Skin of body (tissue), 2 donors: Measurements from ENCODE around the gene PDCD5. TPM values are rescaled to one million over a fixed set of nuclear protein-coding genes. Genes with fewer than 3 reads are reported as not detected.
A peak's percentile ranks its signal among the peaks of the same experiment; 100 is the strongest.
"Not testable (repeated sequence)": the region's sequence is repeated elsewhere in the genome, so short reads cannot be mapped to it uniquely, and the experiment has no call there.

Source experiments
- DNase-seq: peaks from one replicate; lab custom pipeline; 2025; lab: John Stamatoyannopoulos, UW
- total RNA-seq: library from RNA; depleted of rRNA; stranded (reverse); fragments of >200 nt; gene quantifications from one replicate; pipeline ENCODE4 v1.2.3, GENCODE V29; 2014

Gene PDCD5, protein sequence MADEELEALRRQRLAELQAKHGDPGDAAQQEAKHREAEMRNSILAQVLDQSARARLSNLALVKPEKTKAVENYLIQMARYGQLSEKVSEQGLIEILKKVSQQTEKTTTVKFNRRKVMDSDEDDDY
- total RNA-seq: 38.7 TPM

DNA sequence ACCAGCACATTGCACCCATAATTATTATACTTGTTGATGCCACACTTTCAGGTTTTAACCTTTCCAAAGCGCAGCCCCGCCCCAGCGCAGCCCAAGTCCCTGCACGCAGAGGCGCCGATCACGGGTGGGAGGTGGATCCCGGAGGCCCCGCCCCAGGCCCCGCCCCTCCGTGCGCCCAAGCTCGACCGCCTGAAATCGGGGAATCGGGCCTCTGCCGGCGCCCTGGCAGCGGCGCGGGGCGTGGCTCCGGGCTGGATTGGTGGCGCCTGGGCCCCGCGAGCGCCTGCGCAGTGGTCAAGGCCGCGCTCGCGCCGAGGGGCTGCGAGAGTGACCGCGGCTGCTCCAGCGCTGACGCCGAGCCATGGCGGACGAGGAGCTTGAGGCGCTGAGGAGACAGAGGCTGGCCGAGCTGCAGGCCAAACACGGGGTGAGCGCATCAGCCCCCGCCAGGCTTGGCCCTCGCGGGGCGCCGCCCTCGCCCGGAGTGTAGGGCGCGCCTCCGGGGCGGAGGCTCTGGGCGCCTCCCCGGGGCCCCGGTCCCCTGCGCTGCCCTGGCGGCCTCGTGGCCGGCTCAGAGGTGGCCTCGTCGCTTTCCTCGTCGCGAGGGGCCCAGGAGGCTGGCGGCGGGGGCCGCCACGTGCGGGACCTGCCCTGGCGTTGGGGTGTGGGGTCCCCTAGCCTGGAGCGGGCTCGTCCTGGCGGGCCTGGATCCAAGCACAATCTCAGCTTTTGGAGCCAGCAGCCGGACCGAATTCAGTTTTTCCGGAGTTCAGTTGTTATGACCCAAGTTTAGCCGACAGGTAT is at the start of gene PDCD5:
Gene PDCD5 (plus strand): TSS at position 290 of the 804 bp plus-strand sequence. CDS start 72 bp downstream, at position 362.
- peak; percentile 92 for DNase-seq

DNA sequence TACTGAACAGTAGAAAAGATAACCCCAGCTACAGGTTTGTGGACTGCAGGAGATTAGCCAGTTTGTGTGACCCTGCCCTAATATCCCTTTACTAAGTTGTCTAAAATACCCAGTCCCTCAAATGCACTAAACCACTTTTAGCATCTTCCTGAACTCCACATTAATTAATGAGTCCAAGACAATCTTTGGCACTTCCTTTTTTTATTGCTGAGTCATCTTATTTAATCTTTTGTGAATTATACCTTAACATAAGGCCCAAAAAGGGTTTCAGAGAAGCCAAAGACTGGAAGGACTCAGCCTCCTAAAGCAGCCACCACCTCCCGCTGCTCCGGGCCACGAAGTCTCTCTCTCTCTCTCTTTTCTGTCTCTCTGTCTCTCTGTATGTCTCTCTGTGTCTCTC is 48.8 kb upstream of the PDCD5 start:
- no peak for DNase-seq

DNA sequence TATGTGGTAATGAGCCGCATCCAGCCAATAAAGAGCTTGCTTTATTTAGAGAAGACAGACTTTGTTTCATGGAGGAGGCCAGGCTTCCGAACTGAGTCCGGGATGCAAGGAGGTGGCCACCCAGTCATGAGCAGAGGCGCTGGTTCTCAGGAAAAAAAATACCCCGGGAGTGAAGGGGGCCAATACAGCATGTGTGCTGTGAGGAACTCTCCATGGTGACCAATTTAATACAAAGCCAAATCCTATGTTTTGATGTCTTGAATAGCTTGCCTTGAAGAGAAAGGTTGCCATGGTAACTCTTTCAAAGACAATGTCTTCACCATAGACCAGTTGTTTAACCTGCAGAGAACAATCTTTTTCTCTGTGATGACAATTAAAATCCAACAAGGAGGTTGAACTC is 43.4 kb upstream of the PDCD5 start:
- DNase-seq: no peak

DNA sequence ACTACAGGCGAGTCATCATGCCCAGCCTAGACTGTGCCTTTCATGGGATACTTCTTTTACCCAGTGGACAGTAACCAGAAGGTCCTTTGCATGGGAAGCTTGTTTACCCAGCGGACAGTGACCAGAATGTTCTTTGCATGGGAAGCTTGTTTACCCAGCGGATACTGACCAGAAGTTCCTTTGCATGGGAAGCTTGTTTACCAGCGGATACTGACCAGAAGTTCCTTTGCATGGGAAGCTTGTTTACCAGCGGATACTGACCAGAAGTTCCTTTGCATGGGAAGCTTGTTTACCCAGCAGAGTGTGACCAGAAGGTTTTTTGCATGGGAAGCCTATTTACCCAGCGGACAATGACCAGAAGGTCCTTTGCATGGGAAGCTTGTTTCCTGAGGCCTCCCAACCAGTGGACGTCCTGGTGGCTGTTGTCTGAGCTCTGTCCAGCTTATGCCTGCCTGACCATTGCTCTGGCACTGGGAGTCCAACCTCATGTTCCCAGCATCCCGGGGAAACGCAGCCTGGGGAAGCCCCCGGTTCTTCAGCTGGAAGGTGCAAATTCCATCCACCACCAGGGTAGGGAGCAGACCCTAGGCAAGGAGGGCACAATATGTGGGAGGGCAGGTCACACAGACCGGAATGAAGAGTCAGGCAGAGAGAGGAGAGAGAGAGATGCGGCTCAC is 41.6 kb upstream of the PDCD5 start:
- DNase-seq: no peak

DNA sequence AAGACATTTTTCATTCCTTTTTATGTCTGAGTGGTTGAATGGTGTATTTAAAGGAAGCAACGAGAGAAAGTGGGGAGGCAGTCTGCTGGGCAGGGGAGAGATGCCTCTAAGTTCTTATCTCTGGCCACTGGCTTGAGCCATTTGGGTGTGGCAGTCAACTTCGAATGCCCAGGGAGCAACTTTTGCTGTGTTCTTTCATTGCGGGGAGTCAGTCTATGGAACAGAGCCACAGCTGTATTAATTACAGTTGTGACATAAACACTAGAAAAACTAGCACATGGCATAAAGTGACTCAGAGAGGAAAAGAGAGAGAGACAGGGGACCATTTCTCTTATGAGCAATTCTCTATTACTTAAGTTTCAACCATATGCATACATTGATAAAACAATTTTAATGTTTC is 40.4 kb upstream of the PDCD5 start:
- DNase-seq: no peak

DNA sequence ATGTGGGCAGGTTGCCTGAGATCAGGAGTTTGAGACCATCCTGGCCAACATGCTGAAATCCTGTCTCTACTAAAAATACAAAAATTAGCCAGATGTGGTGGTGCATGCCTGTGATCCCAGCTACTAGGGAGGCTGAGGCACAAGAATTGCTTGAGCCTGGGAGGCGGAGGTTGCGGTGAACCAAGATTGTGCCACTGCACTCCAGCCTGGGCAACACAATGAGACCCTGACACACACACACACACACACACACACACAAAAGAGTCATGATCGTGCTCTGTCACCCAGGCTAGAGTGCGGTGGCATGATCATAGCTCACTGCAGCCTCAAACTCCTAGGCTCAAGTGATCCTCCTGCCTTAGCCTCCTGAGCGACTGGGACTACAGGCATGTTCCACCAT is 39.6 kb upstream of the PDCD5 start:
- DNase-seq: not testable (repeated sequence)

DNA sequence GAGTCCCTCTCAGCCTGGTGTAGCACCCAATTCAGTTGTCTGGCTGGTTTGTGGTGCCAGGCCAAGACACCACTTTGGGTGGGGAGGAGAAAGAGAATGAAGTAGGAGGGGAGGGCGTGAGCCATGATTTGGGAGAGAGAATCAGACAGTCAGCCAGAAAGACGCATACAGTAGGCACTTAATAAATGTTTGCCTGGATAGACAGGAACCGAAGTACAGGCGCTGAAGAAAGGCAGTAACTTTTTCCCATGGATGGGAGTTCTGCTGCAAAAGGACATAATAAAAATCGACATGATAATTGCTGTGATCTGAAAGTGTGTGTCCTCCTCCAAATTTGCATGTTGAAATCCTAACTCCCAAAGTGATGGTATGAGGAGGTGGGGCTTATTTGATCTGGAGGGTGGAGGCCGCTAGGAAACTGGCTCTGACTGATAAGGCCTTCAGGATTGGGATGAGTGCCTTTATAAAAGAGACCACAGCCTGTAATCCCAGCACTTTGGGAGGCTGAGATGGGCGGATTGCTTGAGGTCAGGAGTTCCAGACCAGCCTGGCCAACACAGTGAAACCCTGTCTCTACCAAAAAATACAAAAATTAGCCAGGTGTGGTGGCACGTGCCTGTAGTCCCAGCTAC is 38.4 kb upstream of the PDCD5 start:
- DNase-seq: no peak

DNA sequence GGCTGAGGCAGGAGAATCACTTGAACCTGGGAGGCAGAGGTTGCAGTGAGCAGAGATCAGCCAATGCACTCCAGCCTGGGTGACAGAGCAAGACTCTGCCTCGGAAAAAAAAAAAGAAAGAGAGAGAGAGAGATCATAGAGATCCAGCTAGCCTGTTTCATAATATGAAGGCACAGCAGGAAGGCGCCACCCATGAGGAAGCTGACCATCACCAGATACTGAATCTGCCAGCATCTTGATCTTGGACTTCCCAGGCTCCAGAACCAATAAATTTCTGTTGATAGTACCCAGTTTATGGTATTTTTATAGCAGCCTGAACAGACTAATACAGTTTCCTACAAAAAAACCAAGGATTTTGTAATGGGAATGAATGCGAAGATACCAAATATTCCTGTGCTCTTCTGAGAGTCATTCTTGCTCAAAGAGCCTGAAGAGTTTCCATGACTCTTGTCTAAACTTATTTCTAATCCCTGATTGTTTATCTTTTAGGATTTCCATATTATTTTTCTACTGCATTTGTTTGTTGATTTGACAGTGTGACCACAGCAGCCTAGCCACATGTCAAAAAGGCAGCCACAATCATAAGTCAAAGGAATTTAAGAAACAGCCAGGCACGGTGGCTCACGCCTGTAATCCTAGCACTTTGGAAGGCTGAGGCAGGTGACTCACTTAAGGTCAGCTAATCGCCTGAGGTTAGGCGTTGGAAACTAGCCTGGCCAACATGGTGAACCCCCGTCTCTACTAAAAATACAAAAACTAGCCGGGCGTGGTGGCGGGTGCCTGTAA is 37.7 kb upstream of the PDCD5 start:
- DNase-seq: no peak

DNA sequence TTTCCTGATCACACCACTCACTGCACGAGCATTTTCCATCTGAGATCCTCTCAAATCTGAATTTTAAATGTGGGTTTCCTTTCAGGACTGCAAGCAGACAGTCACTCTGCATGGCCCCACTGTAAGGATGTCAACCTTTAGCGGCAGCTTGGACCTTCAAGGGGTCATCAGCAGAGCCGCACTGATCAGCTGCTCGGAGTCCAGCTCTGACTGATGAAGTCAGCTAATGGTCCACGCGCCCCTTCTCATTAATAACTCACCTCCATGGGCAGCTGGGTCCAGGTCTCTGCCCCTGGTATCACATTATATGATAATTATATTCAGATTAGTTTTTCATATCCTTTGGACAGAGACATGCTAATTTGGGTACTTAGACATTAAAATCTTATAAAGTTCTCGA is 36.1 kb upstream of the PDCD5 start:
- no peak for DNase-seq

DNA sequence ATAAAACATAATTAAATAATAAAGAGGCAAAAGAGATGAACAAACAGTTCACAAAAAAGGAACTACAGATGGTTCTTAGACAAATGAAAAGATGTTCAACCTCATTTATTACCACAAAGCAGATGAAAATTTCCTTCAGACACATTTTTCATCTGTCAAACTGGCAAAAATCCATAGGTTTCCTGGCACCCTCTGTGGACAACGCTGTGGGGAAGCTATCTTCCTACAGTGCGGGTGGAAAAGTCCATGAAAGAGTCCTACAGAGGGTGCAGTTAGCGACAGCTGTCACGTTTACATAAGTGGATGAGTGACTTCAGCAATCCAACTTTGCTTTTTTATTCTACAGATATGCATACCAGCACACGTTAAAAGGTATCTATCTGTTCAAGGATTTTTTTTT is 30.3 kb upstream of the PDCD5 start:
- DNase-seq: no peak

DNA sequence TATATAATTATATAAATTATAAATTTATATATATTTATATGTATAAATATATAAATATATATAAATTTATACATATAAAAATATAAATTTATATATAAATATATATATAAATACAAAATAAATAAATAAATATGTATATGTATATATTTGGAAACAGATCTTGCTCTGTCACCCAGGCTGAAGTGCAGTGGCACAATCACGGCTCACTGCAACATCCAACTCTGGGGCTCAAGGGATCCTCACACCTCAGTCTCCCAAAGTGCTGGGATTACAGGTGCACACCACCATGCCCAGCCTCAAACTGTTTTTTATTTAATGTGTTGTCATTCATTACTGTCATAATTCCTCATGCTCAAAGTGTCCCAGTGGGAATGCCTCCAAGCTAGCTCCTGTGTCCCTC is 25.2 kb upstream of the PDCD5 start:
- DNase-seq: no peak

DNA sequence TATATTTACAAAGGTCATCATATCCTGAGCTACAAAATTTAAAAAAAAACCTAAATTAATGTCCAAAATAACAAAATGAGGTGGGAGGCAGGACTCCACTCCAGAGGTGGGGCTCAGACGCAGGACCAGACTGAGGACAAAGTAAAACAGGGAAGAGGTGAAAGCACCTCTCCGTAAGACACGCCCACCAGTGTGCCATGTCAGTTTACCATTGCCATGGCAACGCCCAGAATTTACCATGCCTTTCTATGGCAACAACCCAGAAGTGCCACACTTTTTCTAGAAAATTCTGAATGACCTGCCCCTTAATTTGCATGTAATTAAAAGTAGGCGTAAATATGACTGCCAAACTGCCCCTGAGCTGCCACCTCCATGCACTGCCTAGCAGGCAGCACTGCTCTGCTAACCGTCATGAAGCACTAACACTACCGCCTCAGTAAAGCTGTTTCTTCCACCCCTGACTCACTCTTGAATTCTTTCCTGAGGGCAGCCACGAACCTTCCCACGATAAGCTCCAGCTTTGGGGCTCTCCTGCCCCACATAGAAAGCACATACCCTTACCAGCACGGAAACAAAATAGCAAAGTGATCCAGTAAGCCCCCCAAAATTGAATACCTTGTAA is 22.3 kb upstream of the PDCD5 start:
- no peak for DNase-seq

DNA sequence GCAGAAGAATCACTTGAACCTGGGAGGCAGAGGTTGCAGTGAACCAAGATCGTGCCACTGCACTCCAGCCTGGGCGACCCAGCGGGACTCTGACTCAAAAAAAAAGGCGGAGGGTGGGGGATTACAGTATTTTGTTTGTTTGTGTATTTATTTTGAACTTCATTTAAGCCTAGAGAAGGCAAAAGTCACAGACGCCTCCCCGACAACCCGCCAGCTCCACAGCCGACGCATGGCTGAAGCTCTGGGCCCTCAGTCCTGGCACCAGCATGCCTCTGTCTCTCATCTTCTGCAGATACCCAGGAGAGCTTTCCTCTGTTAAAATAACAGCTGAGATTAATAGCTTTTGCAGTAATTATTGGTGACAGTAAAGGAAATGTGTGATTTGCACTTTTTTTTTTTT is 17.2 kb upstream of the PDCD5 start:
- DNase-seq: no peak

DNA sequence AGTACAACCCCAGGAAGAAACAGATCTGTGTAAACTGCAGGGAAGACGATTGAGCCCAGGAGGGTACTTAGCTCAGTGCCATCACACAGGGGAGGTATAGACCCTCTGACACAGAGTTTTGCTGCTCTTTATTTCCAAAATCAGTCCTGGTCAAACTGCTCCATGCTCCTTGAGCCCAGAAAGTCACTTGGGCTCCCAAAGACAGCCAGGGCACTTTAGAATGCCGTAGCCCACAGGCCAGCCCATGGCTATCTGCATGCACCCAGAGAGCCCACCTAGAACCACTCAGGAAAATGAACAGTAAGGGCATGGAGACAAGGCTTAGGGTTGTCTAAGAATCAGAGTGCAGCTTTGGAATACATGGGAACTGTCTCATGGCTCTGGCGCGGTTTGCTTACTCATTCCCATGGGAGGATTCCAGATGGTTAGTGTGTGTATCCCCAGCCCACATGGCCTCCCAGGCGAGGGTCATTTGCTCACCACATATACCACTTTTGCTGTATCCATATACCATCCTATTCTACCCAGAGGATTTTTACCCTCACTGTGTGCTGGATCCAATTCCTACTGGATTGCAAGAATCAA is 14.7 kb upstream of the PDCD5 start:
- no peak for DNase-seq

DNA sequence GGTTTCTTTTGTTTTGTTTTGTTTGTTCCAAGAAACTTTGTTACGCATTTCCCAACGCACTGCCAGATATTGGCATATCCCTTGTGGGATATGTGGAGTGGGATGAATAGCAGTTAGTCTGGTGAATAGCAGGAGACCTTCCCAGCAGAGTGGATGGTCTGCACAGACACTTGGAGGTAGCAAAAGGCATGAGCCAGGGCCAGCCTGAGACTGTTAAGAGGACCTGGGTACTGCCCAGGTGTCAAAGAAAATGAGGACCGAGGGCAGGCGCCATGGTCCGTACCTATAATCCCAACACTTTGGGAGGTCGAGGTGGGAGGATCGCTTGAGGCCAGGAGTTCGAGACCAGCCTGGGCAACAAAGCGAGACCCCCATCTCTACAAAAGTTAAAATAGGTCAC is 13.5 kb upstream of the PDCD5 start:
- no peak for DNase-seq

DNA sequence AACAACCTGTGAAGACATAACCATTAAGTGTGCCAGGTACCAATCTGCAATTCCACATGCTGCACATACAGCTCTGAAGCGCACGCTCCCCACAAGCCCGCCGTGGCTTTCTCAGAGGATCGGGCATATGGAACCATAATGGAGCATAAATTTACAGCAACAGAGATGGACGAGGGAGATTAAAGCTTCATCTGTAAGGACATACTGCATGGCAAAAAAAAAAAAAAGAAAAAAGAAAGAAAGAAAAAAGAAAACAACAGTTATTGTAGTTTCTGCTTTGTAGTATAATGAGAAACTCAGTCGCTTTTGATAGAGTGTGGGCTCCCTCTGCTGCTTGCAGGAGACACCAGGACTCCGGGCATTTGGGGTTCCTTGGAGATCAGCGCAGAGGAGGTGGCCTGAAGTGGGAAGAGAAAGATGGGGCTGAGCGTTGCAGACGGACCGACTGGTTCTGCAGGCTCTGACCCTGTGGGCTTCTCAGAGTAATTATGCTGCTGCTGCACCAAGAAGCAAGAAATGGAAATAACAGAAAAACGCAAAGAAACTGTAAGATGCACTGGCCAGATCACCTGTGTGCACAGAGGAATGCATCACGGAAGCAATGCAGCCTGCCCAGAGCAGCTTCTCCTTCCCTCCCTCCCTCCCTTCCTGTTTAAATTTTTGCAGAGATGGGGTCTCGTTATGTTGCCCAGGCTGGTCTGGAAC is 10.8 kb upstream of the PDCD5 start:
- DNase-seq: peak; percentile 47

DNA sequence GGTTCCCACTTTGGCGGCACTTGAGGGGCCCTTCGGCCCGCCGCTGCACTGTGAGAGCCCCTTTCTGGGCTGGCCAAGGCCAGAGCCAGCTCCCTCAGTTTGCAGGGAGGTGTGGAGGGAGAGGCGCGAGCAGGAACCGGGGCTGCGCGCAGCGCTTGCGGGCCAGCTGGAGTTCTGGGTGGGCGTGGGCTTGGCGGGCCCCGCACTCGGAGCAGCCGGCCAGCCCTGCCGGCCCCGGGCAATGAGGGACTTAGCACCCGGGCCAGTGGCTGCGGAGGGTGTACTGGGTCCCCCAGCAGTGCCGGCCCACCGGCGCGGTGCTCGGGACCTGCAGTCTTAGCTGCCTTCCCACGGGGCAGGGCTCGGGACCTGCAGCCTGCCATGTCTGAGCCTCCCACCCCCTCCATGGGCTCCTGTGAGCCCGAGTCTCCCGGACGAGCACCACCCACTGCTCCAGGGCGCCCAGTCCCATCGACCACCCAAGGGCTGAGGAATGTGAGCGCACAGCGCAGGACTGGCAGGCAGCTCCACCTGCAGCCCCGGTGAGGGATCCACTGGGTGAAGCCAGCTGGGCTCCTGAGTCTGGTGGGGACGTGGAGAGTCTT is 9.4 kb upstream of the PDCD5 start:
- not testable (repeated sequence) for DNase-seq

DNA sequence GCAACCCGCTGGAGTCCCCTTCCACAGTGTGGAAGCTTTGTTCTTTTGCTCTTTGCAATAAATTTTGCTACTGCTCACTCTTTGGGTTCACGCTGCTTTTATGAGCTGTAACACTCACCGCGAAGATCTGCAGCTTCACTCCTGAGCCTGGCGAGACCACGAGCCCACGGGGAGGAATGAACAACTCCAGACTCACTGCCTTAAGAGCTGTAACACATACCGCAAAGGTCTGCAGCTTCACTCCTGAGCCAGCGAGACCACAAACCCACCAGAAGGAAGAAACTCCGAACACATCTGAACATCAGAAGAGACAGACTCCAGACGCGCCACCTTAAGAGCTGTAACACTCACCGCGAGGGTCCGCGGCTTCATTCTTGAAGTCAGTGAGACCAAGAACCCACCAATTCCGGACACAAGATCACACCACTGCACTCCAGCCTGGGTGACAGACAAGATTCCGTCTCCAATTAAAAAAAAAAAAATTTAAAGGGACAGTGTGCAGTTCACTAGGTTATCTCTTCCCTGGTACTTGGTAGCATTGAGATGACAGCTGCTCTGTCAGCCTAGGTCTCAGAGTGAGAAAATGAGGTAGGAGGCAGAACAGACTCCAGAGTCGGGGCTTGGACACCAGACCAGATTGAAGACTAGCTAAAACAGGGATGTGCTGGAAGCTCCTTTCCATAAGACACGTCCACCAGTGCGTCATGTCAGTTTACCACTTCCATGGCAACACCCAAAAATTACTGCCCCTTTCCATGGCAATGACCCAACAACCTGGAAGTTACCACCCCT is 8.1 kb upstream of the PDCD5 start:
- DNase-seq: not testable (repeated sequence)

DNA sequence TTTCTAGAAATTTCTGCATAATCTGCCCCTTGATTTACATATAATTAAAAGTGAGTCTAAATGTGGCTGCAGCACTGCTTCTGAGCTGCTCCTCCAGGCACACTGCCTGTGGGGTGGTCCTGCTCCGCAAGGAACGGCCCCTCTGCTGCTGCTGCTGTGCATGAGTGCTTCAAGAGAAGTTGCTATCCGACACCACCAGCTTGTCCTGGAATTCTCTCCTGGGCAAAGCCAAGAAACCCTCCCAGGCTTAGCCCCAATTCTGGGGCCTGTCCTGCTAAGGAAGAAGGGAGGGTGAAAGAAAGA is 7.5 kb upstream of the PDCD5 start:
- no peak for DNase-seq
